Adrenal gland (tissue), 12 donors: ENCODE results near the gene CTDSP1. TPM values are rescaled to one million over a fixed set of nuclear protein-coding genes. Genes with fewer than 3 reads are reported as not detected.
A peak's percentile ranks its signal among the peaks of the same experiment; 100 is the strongest.

Experiments used
- DNase-seq, 7 donors: peaks; one replicate each; pipeline ENCODE4 v3.0.0-alpha.2; 2019 to 2020
- H3K27ac ChIP-seq, 5 donors: fragments of 200-600 bp; sonication (generic) in 4 of 5; 1 replicate in 3 of 5; 2 replicates in 2 of 5; pipeline versions ENCODE4 v1.5.1 to v1.8.0; 2016 to 2020; ENCODE audit warnings: mild to moderate bottlenecking in 1 of 5
- H3K27me3 ChIP-seq: fragments of 200-600 bp; 2 replicates; pipeline ENCODE4 v1.8.0; 2021
- H3K36me3 ChIP-seq, 2 donors: fragments of 200-600 bp; replicated peaks in 1 of 2; 1 replicate in 1 of 2; 2 replicates in 1 of 2; pipeline versions ENCODE4 v1.5.1 to v1.8.0; 2018 to 2022
- H3K4me1 ChIP-seq, 2 donors: fragments of 200-600 bp; replicated peaks in 1 of 2; 1 replicate in 1 of 2; 2 replicates in 1 of 2; pipeline versions ENCODE4 v1.5.1 to v1.8.0; 2018 to 2021
- H3K4me3 ChIP-seq, 4 donors: fragments of 200-600 bp; sonication (generic) in 3 of 4; one replicate each; pipeline ENCODE4 v1.5.1; 2016 to 2018
- H3K9me3 ChIP-seq, 3 donors: fragments of 200-600 bp; sonication (generic) in 1 of 3; replicated peaks in 1 of 3; 1 replicate in 2 of 3; 2 replicates in 1 of 3; pipeline versions ENCODE4 v1.5.1 to v1.8.0; 2016 to 2021
- CTCF ChIP-seq, 6 experiments: fragments of 450-650 bp in 4 of 6; fragments of 200-600 bp in 2 of 6; sonication (generic) in 1 of 6; IDR thresholded peaks; 1 replicate in 5 of 6; 2 replicates in 1 of 6; pipeline versions ENCODE4 v1.5.1 to v1.8.0; 2016 to 2021; ENCODE audit warnings: antibody characterized with exemption in 6 of 6, mild to moderate bottlenecking in 2 of 6, moderate library complexity in 1 of 6
- POLR2A ChIP-seq, 2 donors: fragments of 450-650 bp; IDR thresholded peaks; one replicate each; pipeline ENCODE4 v1.6.1; 2017; ENCODE audit warnings: antibody characterized with exemption in 2 of 2, mild to moderate bottlenecking in 2 of 2, moderate library complexity in 1 of 2
- WGBS, 4 donors: extraction: QIAGEN DNeasy Blood & Tissue Kit in 2 of 4; methylation state at CpG; one replicate each; pipeline versions ENCODE4 v1.1.5 to v1.1.7; 2013 to 2017; 5-methylcytosine and 5-hydroxymethylcytosine counted together
- intact Hi-C, 2 donors: fragments of 100-400 bp; cut with DNase I; formaldehyde crosslinking; loops; one replicate each; pipeline versions ENCODE4 v1.14.1 to v1.15.0; 2022 to 2023
- polyA plus RNA-seq, 3 donors: library from polyadenylated mRNA; stranded (reverse); fragments of 200-250 nt in 2 of 3; fragments of 350-450 nt in 1 of 3; fragmentation: Illumina TruSeq in 1 of 3; extraction: RNeasy Lipid Tissue Mini Kit (QIAGEN cat#74804) in 1 of 3; gene quantifications; one replicate each; pipeline ENCODE4 v1.2.3, GENCODE V29; 2013 to 2014
- total RNA-seq, 9 donors: library from RNA; depleted of rRNA in 4 of 9; stranded (reverse); fragments of >200 nt in 4 of 9; fragments of 120-200 nt in 1 of 9; fragmentation: NEBNext Ultra II Directional in 1 of 9; extraction: Animal tissue kit (Norgen Biotek cat#: 25700) in 1 of 9; gene quantifications; one replicate each; pipeline versions ENCODE4 v1.1.0 to v1.2.4, GENCODE V29; 2013 to 2023
- donor health status: healthy with polysubstance abuse.
- donor health status: Bipolar disorder and iron deficiency.
- donor health status: DM: yes; HTN: yes; CAD: no.
- donor health status: DM: no; HTN: no; CAD: no.
- donor health status: DM: no; HTN: no; CAD: no.
- donor health status: DM: yes; HTN: yes; CAD: no.

CTDSP1 gene
- total and polyA plus RNA-seq, 12 donors: 34.0 to 161 (median 109) TPM

GRCh38 chr2:218387369-218388194, 12.1 kb upstream of the CTDSP1 start:
- Histone ChIP-seq H3K4me1 (peaks cover 0 to 7% of the 10 kb centered on the region in 2 donors), H3K9me3 (no peaks in the 10 kb centered on the region), H3K36me3 (no peaks in the 10 kb centered on the region), H3K27ac (peak overlapping the region in 2 of 5 donors; percentile 78 to 81), H3K4me3 (peak overlapping the region in 2 of 4 donors; percentile 20 to 59), H3K27me3 (no peaks in the 10 kb centered on the region)
- intact Hi-C loops: no loop called here
- DNase-seq: peak in 5 of 7 donors; percentile 64 to 76 (median 71)
- TF ChIP-seq POLR2A (IDR thresholded peaks at IDR 0.05) (no peak), CTCF (IDR thresholded peaks at IDR 0.05) (no peak)
- WGBS, 4 donors: 7 to 30% (median 16%) methylated on average over 8 to 38 of the region's 38 CpGs

GRCh38 chr2:218389333-218390150, 10.1 kb upstream of the CTDSP1 start:
- no peaks in the 10 kb centered on the region for H3K27me3 ChIP-seq
- 92 to 97% (median 93%) methylated on average over 15 to 17 of the region's 17 CpGs for WGBS, 4 donors
- no peak for DNase-seq
- no peaks in the 10 kb centered on the region for H3K36me3 ChIP-seq
- H3K27ac ChIP-seq: no peak overlapping the region
- no peak overlapping the region for H3K4me3 ChIP-seq
- H3K4me1 ChIP-seq: peaks cover 0 to 7% of the 10 kb centered on the region in 2 donors
- intact Hi-C loops: loop anchor here (5.0 kb wide), 1 partner anchor 92 kb away; no protein-coding TSS in a partner anchor
- no peak for TF ChIP-seq POLR2A (IDR thresholded peaks at IDR 0.05)
- no peak for TF ChIP-seq CTCF (IDR thresholded peaks at IDR 0.05)
- no peaks in the 10 kb centered on the region for H3K9me3 ChIP-seq

- DNase-seq: peak in 1 of 7 donors; percentile 21
- TF ChIP-seq CTCF (IDR thresholded peaks at IDR 0.05) (no peak), POLR2A (IDR thresholded peaks at IDR 0.05) (no peak)
- Histone ChIP-seq H3K27ac (no peak overlapping the region), H3K36me3 (no peaks in the 10 kb centered on the region), H3K4me3 (no peak overlapping the region), H3K4me1 (peaks cover 4 to 14% of the 10 kb centered on the region in 2 donors), H3K9me3 (no peaks in the 10 kb centered on the region), H3K27me3 (no peaks in the 10 kb centered on the region)
- WGBS, 4 donors: 92 to 95% (median 94%) methylated on average over 15 to 23 of the region's 23 CpGs
- intact Hi-C loops: loop anchor here (5.0 kb wide), 1 partner anchor 94 kb away; no protein-coding TSS in a partner anchor
Observed at GRCh38 chr2:218391202-218391601, 8.5 kb upstream of the CTDSP1 start.

GRCh38 chr2:218392459-218392858, 7.2 kb upstream of the CTDSP1 start:
- TF ChIP-seq CTCF (IDR thresholded peaks at IDR 0.05) (no peak), POLR2A (IDR thresholded peaks at IDR 0.05) (no peak)
- Histone ChIP-seq H3K27ac (no peak overlapping the region), H3K36me3 (no peaks in the 10 kb centered on the region), H3K4me3 (no peak overlapping the region), H3K4me1 (peaks cover 14 to 16% of the 10 kb centered on the region in 2 donors), H3K9me3 (no peaks in the 10 kb centered on the region), H3K27me3 (no peaks in the 10 kb centered on the region)
- DNase-seq: no peak
- WGBS, 4 donors: 83 to 91% (median 88%) methylated on average over 5 of the region's 5 CpGs
- intact Hi-C loops: loop anchor here (5.0 kb wide), 1 partner anchor 95 kb away; no protein-coding TSS in a partner anchor
